ENCODE results near the gene TEX22. TPM values are rescaled to one million over a fixed set of nuclear protein-coding genes. Genes with fewer than 3 reads are reported as not detected.

TEX22 gene
- total RNA-seq, 1 donor from 2014 or later, result 3.2 TPM

GRCh38 chr14:105430565-105430964 is 32.2 kb downstream of the TEX22 start:
- intact Hi-C loops (cut with DNase I), result no loop called here
- no peaks in the 10 kb centered on the region for H3K9me3 ChIP-seq
- no peak for TF ChIP-seq CTCF (IDR thresholded peaks at IDR 0.05)
- no peaks in the 10 kb centered on the region for H3K27me3 ChIP-seq
- peak overlapping the region; percentile 17 for H3K27ac ChIP-seq
- DNase-seq (no peak), ATAC-seq (peak; percentile 35)
- peaks cover 4% of the 10 kb centered on the region for H3K4me1 ChIP-seq
- no peaks in the 10 kb centered on the region for H3K36me3 ChIP-seq
- H3K4me3 ChIP-seq, result no peak overlapping the region

- TF ChIP-seq CTCF (IDR thresholded peaks at IDR 0.05), result no peak
- ATAC-seq (no peak), DNase-seq (no peak)
- H3K4me3 ChIP-seq, result no peak overlapping the region
- H3K4me1 ChIP-seq, result peaks cover 4% of the 10 kb centered on the region
- no peaks in the 10 kb centered on the region for H3K9me3 ChIP-seq
- no peaks in the 10 kb centered on the region for H3K27me3 ChIP-seq
- H3K36me3 ChIP-seq, result no peaks in the 10 kb centered on the region
- intact Hi-C loops (cut with DNase I), result no loop called here
- H3K27ac ChIP-seq, result no peak overlapping the region
These were observed 32.9 kb downstream of the TEX22 start for GRCh38 chr14:105431256-105431655.

DNA sequence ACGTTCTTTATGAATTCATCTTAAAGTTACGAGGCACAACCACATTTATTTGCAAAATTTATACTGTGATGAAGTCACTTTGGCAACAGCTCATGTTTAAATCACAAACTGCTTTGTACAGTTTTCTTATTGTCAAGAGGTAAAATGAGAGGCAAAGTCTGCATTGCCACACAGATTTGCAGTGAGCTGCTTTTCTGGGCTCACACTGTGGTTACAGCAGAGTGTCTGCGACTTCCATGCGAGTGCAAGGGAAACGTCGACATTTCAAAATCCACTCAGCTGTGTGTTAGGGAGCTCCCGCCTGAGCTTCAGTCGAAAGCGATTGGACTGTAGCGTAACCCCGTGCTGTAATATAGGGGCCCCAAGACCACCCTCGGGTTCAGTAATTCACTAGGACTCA is 34.3 kb downstream of the TEX22 start:
- no peaks in the 10 kb centered on the region for H3K9me3 ChIP-seq
- peaks cover 4% of the 10 kb centered on the region for H3K4me1 ChIP-seq
- DNase-seq, result no peak
- H3K4me3 ChIP-seq, result no peak overlapping the region
- no peak for TF ChIP-seq CTCF (IDR thresholded peaks at IDR 0.05)
- intact Hi-C loops (cut with DNase I), result no loop called here
- ATAC-seq, result no peak
- H3K27me3 ChIP-seq, result no peaks in the 10 kb centered on the region
- no peak overlapping the region for H3K27ac ChIP-seq
- no peaks in the 10 kb centered on the region for H3K36me3 ChIP-seq

DNA sequence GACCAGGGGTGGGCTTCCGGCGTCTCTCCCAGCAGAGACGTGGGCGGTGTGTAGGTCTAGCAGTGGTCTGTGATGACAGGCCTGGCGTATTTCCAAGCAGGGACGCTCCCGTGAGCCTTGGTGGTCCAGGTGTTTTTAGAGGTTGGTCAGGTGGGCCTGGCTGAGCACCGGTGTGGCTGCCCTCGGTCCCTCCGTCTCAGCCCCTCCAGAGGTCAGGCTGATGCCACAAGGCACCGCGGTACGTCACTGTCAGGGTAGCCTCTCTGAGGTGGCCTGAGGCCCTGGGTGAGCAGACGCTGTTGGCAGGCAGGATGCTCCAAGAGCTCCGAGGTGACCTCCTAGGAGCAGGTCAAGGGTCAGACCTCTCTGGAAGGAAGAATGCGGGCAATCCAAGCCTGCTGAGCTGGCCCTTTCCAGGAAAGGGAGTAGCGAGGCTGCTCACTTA is 34.8 kb downstream of the TEX22 start:
- no peak for TF ChIP-seq CTCF (IDR thresholded peaks at IDR 0.05)
- intact Hi-C loops (cut with DNase I), result no loop called here
- H3K27ac ChIP-seq, result no peak overlapping the region
- no peaks in the 10 kb centered on the region for H3K9me3 ChIP-seq
- H3K36me3 ChIP-seq, result no peaks in the 10 kb centered on the region
- no peaks in the 10 kb centered on the region for H3K27me3 ChIP-seq
- DNase-seq (no peak), ATAC-seq (peak; percentile 8)
- H3K4me1 ChIP-seq, result peaks cover 4% of the 10 kb centered on the region
- no peak overlapping the region for H3K4me3 ChIP-seq

- no peaks in the 10 kb centered on the region for H3K27me3 ChIP-seq
- no peak overlapping the region for H3K27ac ChIP-seq
- DNase-seq (no peak), ATAC-seq (no peak)
- no peaks in the 10 kb centered on the region for H3K36me3 ChIP-seq
- TF ChIP-seq CTCF (IDR thresholded peaks at IDR 0.05), result no peak
- no peaks in the 10 kb centered on the region for H3K9me3 ChIP-seq
- H3K4me3 ChIP-seq, result no peak overlapping the region
- no peaks in the 10 kb centered on the region for H3K4me1 ChIP-seq
- intact Hi-C loops (cut with DNase I), result no loop called here
These were observed 38.1 kb downstream of the TEX22 start for GRCh38 chr14:105436402-105436801.
